ENCODE data around the gene AOPEP.

DNA sequence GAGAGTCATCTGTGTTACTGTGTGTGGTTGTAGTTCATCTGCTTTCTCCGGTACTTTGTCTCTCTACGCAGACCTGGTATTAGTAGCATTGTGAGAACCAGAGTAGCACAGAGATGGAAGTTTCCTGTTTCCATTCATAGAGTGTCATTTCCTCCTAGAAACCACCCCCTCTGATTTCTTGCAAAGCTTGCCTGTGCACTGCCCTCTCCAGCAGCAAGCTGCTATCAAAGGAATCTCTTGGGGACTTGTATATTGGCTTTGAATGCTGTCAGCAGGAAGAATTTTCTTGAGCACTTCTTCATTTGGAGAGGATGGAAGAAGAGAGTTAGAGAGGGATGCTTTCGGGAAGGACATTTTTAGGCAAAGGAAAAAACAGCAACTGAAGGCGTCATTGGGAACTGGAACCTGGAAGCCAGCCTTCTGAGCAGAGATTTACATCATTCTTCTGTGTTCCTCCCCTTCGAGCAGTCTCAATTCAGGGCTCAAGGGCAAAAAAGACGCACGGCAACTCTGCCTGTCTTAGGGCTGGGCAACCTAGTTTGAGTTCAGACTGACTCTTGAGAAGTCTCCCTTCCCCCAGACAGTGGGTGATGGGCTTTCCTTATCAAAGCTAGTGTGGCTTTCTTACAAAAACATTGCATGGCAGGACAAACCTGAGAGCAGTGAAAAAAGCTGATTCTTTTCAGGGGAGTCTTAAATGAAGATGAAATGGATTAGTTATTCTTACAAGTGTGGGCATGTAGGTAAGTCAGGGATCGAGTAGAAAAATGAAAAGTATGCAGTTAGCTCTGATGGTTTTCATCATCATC is 226.3 kb downstream of the AOPEP start:
- TF ChIP-seq, protein P1, sequence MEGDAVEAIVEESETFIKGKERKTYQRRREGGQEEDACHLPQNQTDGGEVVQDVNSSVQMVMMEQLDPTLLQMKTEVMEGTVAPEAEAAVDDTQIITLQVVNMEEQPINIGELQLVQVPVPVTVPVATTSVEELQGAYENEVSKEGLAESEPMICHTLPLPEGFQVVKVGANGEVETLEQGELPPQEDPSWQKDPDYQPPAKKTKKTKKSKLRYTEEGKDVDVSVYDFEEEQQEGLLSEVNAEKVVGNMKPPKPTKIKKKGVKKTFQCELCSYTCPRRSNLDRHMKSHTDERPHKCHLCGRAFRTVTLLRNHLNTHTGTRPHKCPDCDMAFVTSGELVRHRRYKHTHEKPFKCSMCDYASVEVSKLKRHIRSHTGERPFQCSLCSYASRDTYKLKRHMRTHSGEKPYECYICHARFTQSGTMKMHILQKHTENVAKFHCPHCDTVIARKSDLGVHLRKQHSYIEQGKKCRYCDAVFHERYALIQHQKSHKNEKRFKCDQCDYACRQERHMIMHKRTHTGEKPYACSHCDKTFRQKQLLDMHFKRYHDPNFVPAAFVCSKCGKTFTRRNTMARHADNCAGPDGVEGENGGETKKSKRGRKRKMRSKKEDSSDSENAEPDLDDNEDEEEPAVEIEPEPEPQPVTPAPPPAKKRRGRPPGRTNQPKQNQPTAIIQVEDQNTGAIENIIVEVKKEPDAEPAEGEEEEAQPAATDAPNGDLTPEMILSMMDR (IDR thresholded peaks at IDR 0.05; ENCODE audit: insufficient read depth, low read length, poor library complexity, severe bottlenecking): no peak
- TF ChIP-seq EZH2phosphoT487 (conservative IDR thresholded peaks at IDR 0.05; ENCODE audit: low read length): no peak

Measured in SU-DHL-6 (cell line).